Neuron (in vitro differentiated cells): ENCODE measurements around the gene OCIAD1.
"Not testable (repeated sequence)": the region's sequence is repeated elsewhere in the genome, so short reads cannot be mapped to it uniquely, and the experiment has no call there.

Experiments
- H2AFZ ChIP-seq: one replicate; pipeline ENCODE4 v1.6.1; 2013; ENCODE audit warnings: low read depth, mild to moderate bottlenecking, inconsistent platforms, low read length, moderate library complexity
- H3K27me3 ChIP-seq: one replicate; pipeline ENCODE4 v1.6.1; 2013; ENCODE audit warnings: low read length; ENCODE audit not compliant: insufficient read depth
- H3K36me3 ChIP-seq: one replicate; pipeline ENCODE4 v1.6.1; 2013; ENCODE audit warnings: low read length; ENCODE audit not compliant: insufficient read depth
- H3K4me1 ChIP-seq: one replicate; pipeline ENCODE4 v1.6.1; 2013; ENCODE audit warnings: low read length; ENCODE audit not compliant: insufficient read depth
- H3K4me3 ChIP-seq: 2 replicates; pipeline ENCODE4 v1.5.1; 2013; ENCODE audit warnings: mild to moderate bottlenecking, low read length, moderate library complexity
- H3K9me3 ChIP-seq: one replicate; pipeline ENCODE4 v1.6.1; 2013; ENCODE audit warnings: low read length

Gene OCIAD1

GRCh38 chr4:48879561-48880442 lies 48.9 kb downstream of the OCIAD1 start:
- Histone ChIP-seq H3K9me3 (no peaks in the 10 kb centered on the region), H3K4me1 (no peaks in the 10 kb centered on the region), H3K4me3 (no peak overlapping the region), H3K27me3 (no peaks in the 10 kb centered on the region), H2AFZ (no peak overlapping the region), H3K36me3 (no peaks in the 10 kb centered on the region)

GRCh38 chr4:48881646-48882045 lies 50.8 kb downstream of the OCIAD1 start:
- not testable (repeated sequence) for H3K36me3 ChIP-seq, H3K4me1 ChIP-seq, H3K27me3 ChIP-seq

GRCh38 chr4:48889750-48890149 lies 58.9 kb downstream of the OCIAD1 start:
- not testable (repeated sequence) for H3K27me3 ChIP-seq, H3K36me3 ChIP-seq, H3K4me1 ChIP-seq, H3K4me3 ChIP-seq, H3K9me3 ChIP-seq, H2AFZ ChIP-seq

More at GRCh38 chr4:48881646-48882045, 50.8 kb downstream of the OCIAD1 start:
- H3K9me3 ChIP-seq, H3K4me3 ChIP-seq, H2AFZ ChIP-seq: not testable (repeated sequence)

- Histone ChIP-seq H3K4me1 (no peaks in the 10 kb centered on the region), H3K27me3 (no peaks in the 10 kb centered on the region), H3K36me3 (no peaks in the 10 kb centered on the region), H3K4me3 (no peak overlapping the region), H2AFZ (no peak overlapping the region), H3K9me3 (no peaks in the 10 kb centered on the region)
Measured at GRCh38 chr4:48891028-48891619, 60.2 kb downstream of the OCIAD1 start.

GRCh38 chr4:48896845-48897244 lies 66.0 kb downstream of the OCIAD1 start:
- H3K36me3 ChIP-seq = no peaks in the 10 kb centered on the region
- H3K9me3 ChIP-seq = no peaks in the 10 kb centered on the region
- no peak overlapping the region for H3K4me3 ChIP-seq
- H3K27me3 ChIP-seq = no peaks in the 10 kb centered on the region
- H2AFZ ChIP-seq = no peak overlapping the region
- peaks cover 2% of the 10 kb centered on the region for H3K4me1 ChIP-seq

GRCh38 chr4:48898733-48899431 lies 68.0 kb downstream of the OCIAD1 start:
- H3K36me3 ChIP-seq = no peaks in the 10 kb centered on the region
- no peak overlapping the region for H3K4me3 ChIP-seq
- H3K4me1 ChIP-seq = peaks cover 2% of the 10 kb centered on the region
- H2AFZ ChIP-seq = no peak overlapping the region
- no peaks in the 10 kb centered on the region for H3K27me3 ChIP-seq
- no peaks in the 10 kb centered on the region for H3K9me3 ChIP-seq

GRCh38 chr4:48899432-48899749 lies 68.5 kb downstream of the OCIAD1 start:
- Histone ChIP-seq H3K27me3 (no peaks in the 10 kb centered on the region), H3K4me3 (no peak overlapping the region), H3K9me3 (no peaks in the 10 kb centered on the region), H2AFZ (peak overlapping the region; percentile 58), H3K4me1 (peaks cover 2% of the 10 kb centered on the region), H3K36me3 (no peaks in the 10 kb centered on the region)

GRCh38 chr4:48899950-48900349 lies 69.1 kb downstream of the OCIAD1 start:
- peak overlapping the region; percentile 58 for H2AFZ ChIP-seq
- H3K9me3 ChIP-seq = no peaks in the 10 kb centered on the region
- H3K4me1 ChIP-seq = peaks cover 2% of the 10 kb centered on the region
- H3K36me3 ChIP-seq = no peaks in the 10 kb centered on the region
- H3K4me3 ChIP-seq = no peak overlapping the region
- H3K27me3 ChIP-seq = no peaks in the 10 kb centered on the region

DNA sequence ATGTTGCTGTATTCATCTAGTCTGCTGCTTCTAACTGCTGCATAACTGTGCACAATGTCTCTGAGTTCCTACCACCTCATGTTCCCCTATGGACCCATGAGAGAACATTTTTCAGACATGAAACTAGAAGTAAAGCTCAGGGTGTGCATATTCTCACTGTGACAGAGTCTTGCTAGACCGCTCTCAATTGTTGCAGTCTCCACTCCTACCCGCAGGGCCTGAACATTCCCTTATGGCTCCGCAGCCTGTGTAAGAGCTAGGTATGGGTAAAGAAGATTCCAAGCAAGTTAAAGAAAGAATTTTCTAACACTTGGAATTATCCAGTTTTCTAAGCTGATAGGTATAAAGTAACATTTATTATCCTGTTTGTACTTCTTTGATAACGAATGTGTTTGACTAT lies 70.3 kb downstream of the OCIAD1 start:
- Histone ChIP-seq H2AFZ (no peak overlapping the region), H3K36me3 (no peaks in the 10 kb centered on the region), H3K4me1 (peaks cover 2% of the 10 kb centered on the region), H3K27me3 (no peaks in the 10 kb centered on the region), H3K9me3 (no peaks in the 10 kb centered on the region), H3K4me3 (no peak overlapping the region)

- Histone ChIP-seq H3K4me1 (peaks cover 2% of the 10 kb centered on the region), H3K36me3 (no peaks in the 10 kb centered on the region), H3K4me3 (no peak overlapping the region)
Measured at GRCh38 chr4:48902266-48902665, 71.4 kb downstream of the OCIAD1 start.

GRCh38 chr4:48904101-48904500 lies 73.2 kb downstream of the OCIAD1 start:
- H3K4me3 ChIP-seq = no peak overlapping the region
- no peaks in the 10 kb centered on the region for H3K9me3 ChIP-seq
- no peak overlapping the region for H2AFZ ChIP-seq
- H3K27me3 ChIP-seq = no peaks in the 10 kb centered on the region
- H3K36me3 ChIP-seq = no peaks in the 10 kb centered on the region
- peaks cover 5% of the 10 kb centered on the region for H3K4me1 ChIP-seq

More at GRCh38 chr4:48902266-48902665, 71.4 kb downstream of the OCIAD1 start:
- Histone ChIP-seq H2AFZ (no peak overlapping the region), H3K9me3 (no peaks in the 10 kb centered on the region), H3K27me3 (no peaks in the 10 kb centered on the region)

GRCh38 chr4:48904541-48905142 lies 73.8 kb downstream of the OCIAD1 start:
- no peak overlapping the region for H2AFZ ChIP-seq
- H3K9me3 ChIP-seq = no peaks in the 10 kb centered on the region
- no peak overlapping the region for H3K4me3 ChIP-seq
- no peaks in the 10 kb centered on the region for H3K27me3 ChIP-seq
- H3K36me3 ChIP-seq = no peaks in the 10 kb centered on the region
- H3K4me1 ChIP-seq = peaks cover 11% of the 10 kb centered on the region
